Natural killer cell (primary cell): ENCODE measurements around the gene CDCP2. TPM values are rescaled to one million over a fixed set of nuclear protein-coding genes. Genes with fewer than 3 reads are reported as not detected.

Experiments used
- ATAC-seq, 3 donors: fragments of 150-1000 bp in 2 of 3; fragments of 200-7000 bp in 1 of 3; cut with Tn5 transposase; 1 replicate in 1 of 3; 2 replicates in 2 of 3; pipeline ENCODE4 v1.10.0; 2021; ENCODE audit warnings: mild to moderate bottlenecking in 2 of 3, moderate library complexity in 2 of 3
- DNase-seq, 2 donors: peaks; one replicate each; pipeline versions ENCODE4 v3.0.0 to v3.0.0-alpha.2; 2013 to 2021; ENCODE audit warnings: mixed read lengths in 1 of 2
- H3K27ac ChIP-seq: one replicate; pipeline ENCODE4 v1.5.1; 2013; ENCODE audit warnings: mild to moderate bottlenecking, low read length
- H3K27me3 ChIP-seq: one replicate; pipeline ENCODE4 v1.6.1; 2013; ENCODE audit warnings: low read length; ENCODE audit not compliant: control insufficient read depth, insufficient read depth
- H3K36me3 ChIP-seq: one replicate; pipeline ENCODE4 v1.6.1; 2013; ENCODE audit warnings: low read length; ENCODE audit not compliant: control insufficient read depth, insufficient read depth
- H3K4me1 ChIP-seq: one replicate; pipeline ENCODE4 v1.6.1; 2013; ENCODE audit warnings: low read length; ENCODE audit not compliant: control insufficient read depth, insufficient read depth
- H3K4me3 ChIP-seq: one replicate; pipeline ENCODE4 v1.5.1; 2013; ENCODE audit warnings: low read length
- H3K9me3 ChIP-seq: one replicate; pipeline ENCODE4 v1.6.1; 2013; ENCODE audit warnings: low read length; ENCODE audit not compliant: control insufficient read depth, insufficient read depth
- H3K27ac Mint-ChIP-seq, 2 donors: one replicate each; pipeline ENCODE4 v1.8.0; 2022; ENCODE audit warnings: mild to moderate bottlenecking in 2 of 2, mixed read lengths in 2 of 2, moderate library complexity in 1 of 2
- H3K27me3 Mint-ChIP-seq, 2 donors: one replicate each; pipeline ENCODE4 v1.8.0; 2022; ENCODE audit warnings: low read depth in 2 of 2, mixed read lengths in 2 of 2
- H3K36me3 Mint-ChIP-seq: one replicate; pipeline ENCODE4 v1.8.0; 2022; ENCODE audit warnings: mixed read lengths
- H3K4me1 Mint-ChIP-seq, 2 donors: one replicate each; pipeline ENCODE4 v1.8.0; 2022; ENCODE audit warnings: mixed read lengths in 2 of 2
- H3K4me3 Mint-ChIP-seq: one replicate; pipeline ENCODE4 v1.8.0; 2022; ENCODE audit warnings: mild to moderate bottlenecking, moderate library complexity, mixed read lengths
- H3K9me3 Mint-ChIP-seq, 2 donors: one replicate each; pipeline ENCODE4 v1.8.0; 2022; ENCODE audit warnings: mixed read lengths in 2 of 2
- CTCF ChIP-seq: fragments of 200-600 bp; IDR thresholded peaks from one replicate; pipeline ENCODE4 v1.8.0; 2022; ENCODE audit warnings: antibody characterized with exemption
- WGBS: methylation state at CpG from one replicate; pipeline ENCODE4 v1.1.7; 2013; ENCODE audit warnings: missing lambda C conversion rate; ENCODE audit not compliant: insufficient coverage; 5-methylcytosine and 5-hydroxymethylcytosine counted together
- intact Hi-C: fragments of 100-400 bp; cut with micrococcal nuclease; formaldehyde crosslinking; loops from one replicate; pipeline ENCODE4 v1.14.2; 2022
- total RNA-seq, 4 donors: library from RNA; stranded (reverse); fragments of 120-200 nt in 1 of 4; gene quantifications; one replicate each; pipeline versions ENCODE4 v1.2.3 to v1.2.4, GENCODE V29; 2013 to 2022

The CDCP2 gene
- total RNA-seq, 3 donors from 2014 or later (not counting 1 experiment from before 2014, with no cell fraction given): 0.30 TPM; not detected in 2

- Histone ChIP-seq H3K4me1 (no peaks in the 10 kb centered on the region), H3K36me3 (no peaks in the 10 kb centered on the region), H3K27me3 (no peaks in the 10 kb centered on the region), H3K4me3 (no peak overlapping the region), H3K9me3 (no peaks in the 10 kb centered on the region), H3K27ac (no peak overlapping the region)
- ATAC-seq: no peak
- no peaks in the 10 kb centered on the region for H3K36me3 Mint-ChIP-seq
- H3K27ac Mint-ChIP-seq: no peak overlapping the region
- H3K9me3 Mint-ChIP-seq: no peaks in the 10 kb centered on the region
- no peak overlapping the region for H3K4me3 Mint-ChIP-seq
- no peaks in the 10 kb centered on the region for H3K4me1 Mint-ChIP-seq
- H3K27me3 Mint-ChIP-seq: peaks cover under 1 to 6% of the 10 kb centered on the region in 2 donors
- intact Hi-C loops: no loop called here
- 82% methylated on average over 5 of the region's 5 CpGs for WGBS
- no peak for TF ChIP-seq CTCF
- DNase-seq: no peak
Measured at GRCh38 chr1:54135436-54136120, 17.2 kb downstream of the CDCP2 start.

GRCh38 chr1:54134295-54134694, 18.5 kb downstream of the CDCP2 start:
- Histone ChIP-seq H3K4me1 (no peaks in the 10 kb centered on the region), H3K27ac (no peak overlapping the region), H3K27me3 (no peaks in the 10 kb centered on the region), H3K9me3 (no peaks in the 10 kb centered on the region), H3K36me3 (no peaks in the 10 kb centered on the region), H3K4me3 (no peak overlapping the region)
- no peaks in the 10 kb centered on the region for H3K9me3 Mint-ChIP-seq
- no peaks in the 10 kb centered on the region for H3K36me3 Mint-ChIP-seq
- no peak overlapping the region for H3K4me3 Mint-ChIP-seq
- H3K4me1 Mint-ChIP-seq: no peaks in the 10 kb centered on the region
- 86% methylated on average over 6 of the region's 6 CpGs for WGBS
- intact Hi-C loops: no loop called here
- H3K27ac Mint-ChIP-seq: no peak overlapping the region
- ATAC-seq: no peak
- DNase-seq: no peak
- peaks cover 3 to 6% of the 10 kb centered on the region in 2 donors for H3K27me3 Mint-ChIP-seq
- TF ChIP-seq CTCF: no peak

- intact Hi-C loops: no loop called here
- H3K9me3 ChIP-seq: no peaks in the 10 kb centered on the region
- H3K4me3 Mint-ChIP-seq: no peak overlapping the region
- no peak overlapping the region for H3K27ac Mint-ChIP-seq
- peaks cover 3 to 6% of the 10 kb centered on the region in 2 donors for H3K27me3 Mint-ChIP-seq
- H3K27me3 ChIP-seq: no peaks in the 10 kb centered on the region
- DNase-seq (no peak), ATAC-seq (no peak)
- H3K27ac ChIP-seq: no peak overlapping the region
- no peaks in the 10 kb centered on the region for H3K9me3 Mint-ChIP-seq
- H3K4me3 ChIP-seq: no peak overlapping the region
- H3K36me3 ChIP-seq: no peaks in the 10 kb centered on the region
- no peaks in the 10 kb centered on the region for H3K4me1 Mint-ChIP-seq
- no peaks in the 10 kb centered on the region for H3K4me1 ChIP-seq
- TF ChIP-seq CTCF: no peak
- 85% methylated on average over 1 of the region's 2 CpGs for WGBS
- H3K36me3 Mint-ChIP-seq: no peaks in the 10 kb centered on the region
Measured at GRCh38 chr1:54132495-54132894, 20.3 kb downstream of the CDCP2 start.

- intact Hi-C loops: no loop called here
- no peak overlapping the region for H3K27ac Mint-ChIP-seq
Measured at GRCh38 chr1:54131419-54131818, 21.4 kb downstream of the CDCP2 start.

More at GRCh38 chr1:54131419-54131818, 21.4 kb downstream of the CDCP2 start:
- no peak for ATAC-seq
- no peaks in the 10 kb centered on the region for H3K27me3 ChIP-seq
- no peak overlapping the region for H3K27ac ChIP-seq
- H3K9me3 ChIP-seq: no peaks in the 10 kb centered on the region
- Mint-ChIP-seq H3K4me1 (no peaks in the 10 kb centered on the region), H3K4me3 (no peak overlapping the region), H3K36me3 (no peaks in the 10 kb centered on the region), H3K27me3 (peaks cover 3 to 6% of the 10 kb centered on the region in 2 donors), H3K9me3 (no peaks in the 10 kb centered on the region)
- no peaks in the 10 kb centered on the region for H3K4me1 ChIP-seq
- WGBS: 78% methylated on average over 2 of the region's 2 CpGs
- no peaks in the 10 kb centered on the region for H3K36me3 ChIP-seq
- no peak overlapping the region for H3K4me3 ChIP-seq
- no peak for TF ChIP-seq CTCF
- DNase-seq: no peak
